ENCODE data around the gene STRA6. TPM values are rescaled to one million over a fixed set of nuclear protein-coding genes. Genes with fewer than 3 reads are reported as not detected.
A peak's percentile ranks its signal among the peaks of the same experiment; 100 is the strongest.

The STRA6 gene
- total and polyA plus RNA-seq, 2 of the 8 experiments (the other 6 are each of a cell fraction or from before 2014, with no cell fraction given) = 9.3 to 14.5 TPM

GRCh38 chr15:74176262-74177214, 26.0 kb downstream of the STRA6 start:
- H2AK5ac ChIP-seq (ENCODE audit: low read depth, low read length) = no peak overlapping the region
- no peak overlapping the region for H4K8ac ChIP-seq (ENCODE audit: extremely low read depth, insufficient read depth, low read length)
- H3K27me3 ChIP-seq (replicated peaks in 1 of 4; ENCODE audit: control insufficient read depth in 3 of 4, extremely low read depth in 1 of 4, insufficient read depth in 3 of 4, low read length in 3 of 4) = no peaks in the 10 kb centered on the region; a peak in 2 of 7 replicates
- POLR2A ChIA-PET (ENCODE audit: partially characterized antibody) = interaction anchor here (0.8 to 2.7 kb wide), 13 partner anchors 11 to 132 kb away, joined by 3 to 14 read pairs (median 3); partner anchors contain the start of gene STRA6
- no peak overlapping the region for H3K27ac ChIP-seq (ENCODE audit: low read depth, low read length)
- no peak for FAIRE-seq
- H3K4me2 ChIP-seq (ENCODE audit: insufficient read depth in 1 of 2, low read depth in 2 of 2, low read length in 2 of 2) = no peak overlapping the region
- H3K23me2 ChIP-seq (ENCODE audit: low read depth, low read length) = no peaks in the 10 kb centered on the region; the same call in 1 of the 2 replicates
- H3K56ac ChIP-seq (replicated peaks; ENCODE audit: insufficient read length, low read depth, low read length) = no peak overlapping the region
- peak overlapping the region; percentile 35; the same call in 1 of the 2 replicates for H2BK5ac ChIP-seq (ENCODE audit: low read depth, low read length)
- H3K14ac ChIP-seq (ENCODE audit: insufficient read length) = no peak overlapping the region
- H2BK20ac ChIP-seq (ENCODE audit: low read length) = peak overlapping the region; percentile 98
- 0 out of 2 replicates have a peak overlapping the region, but pooled peaks have one; percentile 61 for H2BK15ac ChIP-seq (ENCODE audit: low read length)
- no peak overlapping the region for H4K91ac ChIP-seq (replicated peaks; ENCODE audit: insufficient read length, low read length)
- no peak overlapping the region; a peak in 1 of 7 replicates for H3K9ac ChIP-seq (replicated peaks in 1 of 4; ENCODE audit: extremely low read depth in 1 of 4, low read depth in 3 of 4, low read length in 3 of 4)
- H3K4me1 ChIP-seq (replicated peaks in 1 of 4; ENCODE audit: control insufficient read depth in 3 of 4, insufficient read depth in 4 of 4, low read length in 3 of 4) = peaks cover 0 to 20% (median 12%) of the 10 kb centered on the region in 4 experiments; a peak in 5 of 7 replicates
- H4K5ac ChIP-seq (ENCODE audit: insufficient read length, low read depth, low read length) = no peak overlapping the region
- peaks cover 2% of the 10 kb centered on the region in 2 experiments for H4K20me1 ChIP-seq (replicated peaks in 1 of 2; ENCODE audit: control insufficient read depth in 1 of 2, insufficient read depth in 2 of 2, low read length in 2 of 2)
- H3K4me3 ChIP-seq (ENCODE audit: extremely low read depth in 1 of 4, insufficient read depth in 2 of 4, low read depth in 3 of 4, low read length in 4 of 4) = no peak overlapping the region
- no peak overlapping the region; the same call in 1 of the 2 replicates for H3K18ac ChIP-seq (ENCODE audit: extremely low read depth, low read length)
- H3K4ac ChIP-seq (replicated peaks; ENCODE audit: insufficient read length, low read depth, low read length) = no peak overlapping the region
- CTCF ChIA-PET (ENCODE audit: partially characterized antibody) = interaction anchor here (0.7 to 2.5 kb wide), 22 partner anchors 11 to 146 kb away, joined by 3 to 11 read pairs (median 5); partner anchors contain the start of gene STRA6
- H2AFZ ChIP-seq (ENCODE audit: low read length) = no peak overlapping the region
- no peaks in the 10 kb centered on the region; the same call in 1 of the 2 replicates for H3K79me1 ChIP-seq (ENCODE audit: low read depth, low read length)
- H3K79me2 ChIP-seq (ENCODE audit: control insufficient read depth in 1 of 2, insufficient read depth in 2 of 2, low read length in 2 of 2) = no peaks in the 10 kb centered on the region
- H2BK12ac ChIP-seq (ENCODE audit: low read depth, low read length) = 0 out of 2 replicates have a peak overlapping the region, but pooled peaks have one; percentile 50
- no peak for DNase-seq (ENCODE audit: low read depth in 1 of 2, low spot score in 2 of 2)
- H3K23ac ChIP-seq (ENCODE audit: insufficient read length) = no peak overlapping the region
- WGBS, 2 experiments (ENCODE audit: extremely low coverage in 1 of 2, insufficient coverage in 1 of 2, insufficient read length in 1 of 2, insufficient replicate concordance in 2 of 2, low coverage in 1 of 2, low lambda C conversion rate in 2 of 2, missing lambda C conversion rate in 1 of 2) = 46% methylated on average over 9 of the region's 10 CpGs; no CpG with 5 or more reads in 1 of the 2 experiments
- H2BK120ac ChIP-seq (replicated peaks; ENCODE audit: low read depth, low read length) = no peak overlapping the region
- H3K9me3 ChIP-seq (ENCODE audit: insufficient read depth in 2 of 2, low read depth in 1 of 2, low read length in 1 of 2) = no peaks in the 10 kb centered on the region
- H3K36me3 ChIP-seq (ENCODE audit: control insufficient read depth in 2 of 4, insufficient read depth in 4 of 4, low read length in 3 of 4) = no peaks in the 10 kb centered on the region
- TF ChIP-seq CEBPB (IDR thresholded peaks at IDR 0.05; ENCODE audit: low read depth, low read length) (no peak), CHD1 (IDR thresholded peaks at IDR 0.05; ENCODE audit: low read depth, low read length) (no peak), POLR2AphosphoS5 (IDR thresholded peaks at IDR 0.05; ENCODE audit: low read depth, low read length) (no peak; the same call in 1 of the 2 replicates), TEAD4 (IDR thresholded peaks at IDR 0.05; ENCODE audit: low read depth, low read length) (peak; percentile 72), TAF1 (IDR thresholded peaks at IDR 0.05; ENCODE audit: low read depth, low read length) (0 out of 2 replicates have a peak, but pooled peaks have one; percentile 5), MAX (IDR thresholded peaks at IDR 0.05) (peak; percentile 14; the same call in 1 of the 2 replicates), SIN3A (conservative IDR thresholded peaks at IDR 0.05 in 1 of 2, IDR thresholded peaks at IDR 0.05 in 1 of 2; ENCODE audit: low read depth in 1 of 2, low read length in 2 of 2) (no peak), FOSL1 (IDR thresholded peaks at IDR 0.05; ENCODE audit: insufficient read depth, low read depth, low read length) (no peak), POLR2A (IDR thresholded peaks at IDR 0.05; ENCODE audit: control extremely low read depth in 1 of 2, low read depth in 2 of 2, low read length in 2 of 2) (no peak), EGR1 (IDR thresholded peaks at IDR 0.05; ENCODE audit: borderline replicate concordance, low read depth, low read length) (no peak), HDAC2 (IDR thresholded peaks at IDR 0.05; ENCODE audit: borderline replicate concordance in 1 of 2, low read depth in 2 of 2, low read length in 2 of 2) (no peak)

Measured in H1 (cell line).